ENCODE measurements around the gene CDRT15.
"Not testable (repeated sequence)": the region's sequence is repeated elsewhere in the genome, so short reads cannot be mapped to it uniquely, and the experiment has no call there.

CDRT15 gene

GRCh38 chr17:14186443-14186842 is 50.2 kb downstream of the CDRT15 start:
- not testable (repeated sequence) for DNase-seq (ENCODE audit: low read depth in 3 of 3)

Data from stimulated activated CD4-positive, alpha-beta T cell treated with anti-CD3 and anti-CD28 coated beads, TNF-alpha, amount 100 ng/mL, for 24 hours (primary cell).